DND-41 (cell line): ENCODE measurements around the gene TTC28.

Experiments
- ATAC-seq: fragments of 200-7000 bp; cut with Tn5 transposase; 3 replicates; pipeline ENCODE4 v1.9.1; 2021; ENCODE audit warnings: low read depth; ENCODE audit not compliant: insufficient read depth
- DNase-seq: peaks from one replicate; pipeline ENCODE4 v3.0.0-alpha.2; 2020
- H2AFZ ChIP-seq: 2 replicates; pipeline ENCODE4 v1.6.0; 2012; ENCODE audit warnings: low read depth, low read length
- H3K27ac ChIP-seq: 2 replicates; pipeline ENCODE4 v1.5.1; 2012; ENCODE audit warnings: low read length, inconsistent platforms
- H3K27me3 ChIP-seq: fragments of 200-600 bp; sonication (generic); 2 replicates; pipeline ENCODE4 v1.6.0; 2012; ENCODE audit warnings: low read length, mild to moderate bottlenecking, inconsistent platforms; ENCODE audit not compliant: insufficient read depth, poor library complexity
- H3K36me3 ChIP-seq: 2 replicates; pipeline ENCODE4 v1.5.1; 2012; ENCODE audit warnings: low read length, inconsistent platforms; ENCODE audit not compliant: insufficient read depth
- H3K4me1 ChIP-seq: 2 replicates; pipeline ENCODE4 v1.5.1; 2012; ENCODE audit warnings: mild to moderate bottlenecking, low read length; ENCODE audit not compliant: insufficient read depth
- H3K4me2 ChIP-seq: 2 replicates; pipeline ENCODE4 v1.6.0; 2012; ENCODE audit warnings: mild to moderate bottlenecking, moderate library complexity, low read length, inconsistent platforms; ENCODE audit not compliant: insufficient read depth
- H3K4me3 ChIP-seq, 2 experiments: fragments of 200-600 bp in 1 of 2; shearing (Covaris generic) in 1 of 2; 2 replicates each; pipeline ENCODE4 v1.5.1; 2012 to 2016; ENCODE audit warnings: inconsistent platforms in 2 of 2, low read length in 2 of 2, mild to moderate bottlenecking in 2 of 2, low read depth in 1 of 2, moderate library complexity in 1 of 2
- H3K79me2 ChIP-seq: 2 replicates; pipeline ENCODE4 v1.6.0; 2012; ENCODE audit warnings: low read length, inconsistent platforms; ENCODE audit not compliant: insufficient read depth
- H3K9ac ChIP-seq: 2 replicates; pipeline ENCODE4 v1.6.0; 2012; ENCODE audit warnings: low read depth, mild to moderate bottlenecking, inconsistent platforms, low read length, moderate library complexity
- H3K9me3 ChIP-seq: 2 replicates; pipeline ENCODE4 v1.5.1; 2012; ENCODE audit warnings: low read length, moderate library complexity, mild to moderate bottlenecking, inconsistent platforms; ENCODE audit not compliant: insufficient read depth, severe bottlenecking
- H4K20me1 ChIP-seq: 2 replicates; pipeline ENCODE4 v1.6.0; 2012; ENCODE audit warnings: low read length; ENCODE audit not compliant: insufficient read depth
- EZH2 ChIP-seq: IDR thresholded peaks from 3 replicates; pipeline ENCODE4 v1.6.1; 2012; ENCODE audit warnings: borderline replicate concordance, low read depth, mild to moderate bottlenecking, moderate library complexity, low read length, inconsistent platforms; ENCODE audit not compliant: severe bottlenecking
- TF ChIP-seq, protein P1 (sequence below): IDR thresholded peaks from 2 replicates; pipeline ENCODE4 v1.5.1; 2012; ENCODE audit warnings: borderline replicate concordance, low read length, moderate library complexity, mild to moderate bottlenecking; ENCODE audit not compliant: poor library complexity, severe bottlenecking; ENCODE audit errors: extremely low read depth

TTC28 gene

GRCh38 chr22:27933186-27933983 is 746.3 kb downstream of the TTC28 start:
- no peak for DNase-seq
- no peak overlapping the region for H2AFZ ChIP-seq
- H3K36me3 ChIP-seq: 0 out of 2 replicates have a peak, but pooled peaks cover 3% of the 10 kb centered on the region
- H3K4me1 ChIP-seq: no peaks in the 10 kb centered on the region
- ATAC-seq: no peak
- no peaks in the 10 kb centered on the region for H3K9me3 ChIP-seq
- no peak overlapping the region for H3K9ac ChIP-seq
- H3K79me2 ChIP-seq: no peaks in the 10 kb centered on the region
- no peak overlapping the region for H3K4me3 ChIP-seq
- H4K20me1 ChIP-seq: no peaks in the 10 kb centered on the region
- H3K27me3 ChIP-seq: no peaks in the 10 kb centered on the region
- H3K4me2 ChIP-seq: no peak overlapping the region
- TF ChIP-seq, protein P1, sequence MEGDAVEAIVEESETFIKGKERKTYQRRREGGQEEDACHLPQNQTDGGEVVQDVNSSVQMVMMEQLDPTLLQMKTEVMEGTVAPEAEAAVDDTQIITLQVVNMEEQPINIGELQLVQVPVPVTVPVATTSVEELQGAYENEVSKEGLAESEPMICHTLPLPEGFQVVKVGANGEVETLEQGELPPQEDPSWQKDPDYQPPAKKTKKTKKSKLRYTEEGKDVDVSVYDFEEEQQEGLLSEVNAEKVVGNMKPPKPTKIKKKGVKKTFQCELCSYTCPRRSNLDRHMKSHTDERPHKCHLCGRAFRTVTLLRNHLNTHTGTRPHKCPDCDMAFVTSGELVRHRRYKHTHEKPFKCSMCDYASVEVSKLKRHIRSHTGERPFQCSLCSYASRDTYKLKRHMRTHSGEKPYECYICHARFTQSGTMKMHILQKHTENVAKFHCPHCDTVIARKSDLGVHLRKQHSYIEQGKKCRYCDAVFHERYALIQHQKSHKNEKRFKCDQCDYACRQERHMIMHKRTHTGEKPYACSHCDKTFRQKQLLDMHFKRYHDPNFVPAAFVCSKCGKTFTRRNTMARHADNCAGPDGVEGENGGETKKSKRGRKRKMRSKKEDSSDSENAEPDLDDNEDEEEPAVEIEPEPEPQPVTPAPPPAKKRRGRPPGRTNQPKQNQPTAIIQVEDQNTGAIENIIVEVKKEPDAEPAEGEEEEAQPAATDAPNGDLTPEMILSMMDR: no peak
- no peak for TF ChIP-seq EZH2
- H3K27ac ChIP-seq: no peak overlapping the region

DNA sequence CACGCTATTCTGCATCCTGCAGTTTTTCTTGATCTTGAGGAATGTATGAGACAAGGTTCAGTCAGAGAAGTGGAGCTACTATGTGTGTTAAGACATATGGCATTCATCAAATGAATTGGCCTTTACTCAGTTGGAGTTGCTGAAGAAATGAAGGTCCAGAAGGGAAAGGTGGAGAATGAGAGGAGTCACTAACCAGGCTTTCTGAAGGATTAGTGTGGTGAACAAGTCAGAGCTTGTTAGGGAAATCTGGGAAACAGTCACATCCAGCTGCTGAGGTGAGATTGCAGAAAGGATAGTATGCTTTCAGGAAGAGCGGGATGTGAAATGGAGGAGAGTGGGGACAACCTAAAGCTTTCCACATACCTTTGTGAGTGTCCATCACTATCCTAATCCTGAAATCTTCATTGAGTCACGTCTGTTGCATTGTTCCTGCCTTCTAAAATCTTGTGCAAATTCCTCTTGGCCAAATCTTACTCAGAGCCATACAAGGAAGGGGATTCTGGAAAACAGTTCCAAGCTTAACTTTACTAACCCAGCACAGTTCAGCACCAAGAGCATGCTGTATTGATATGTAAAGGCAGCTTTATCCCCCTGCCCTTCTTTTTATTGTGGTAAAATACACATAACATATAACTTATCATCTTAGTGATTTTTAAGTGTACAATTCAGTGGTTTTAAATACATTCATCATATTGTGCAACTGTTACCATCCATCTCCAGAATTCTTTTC is 749.1 kb downstream of the TTC28 start:
- H3K27ac ChIP-seq: no peak overlapping the region
- peaks cover 4% of the 10 kb centered on the region for H3K9me3 ChIP-seq
- no peak overlapping the region for H3K9ac ChIP-seq

More for the DNA sequence above, 749.1 kb downstream of the TTC28 start:
- H3K4me3 ChIP-seq: no peak overlapping the region
- no peak overlapping the region for H3K4me2 ChIP-seq
- no peaks in the 10 kb centered on the region for H3K4me1 ChIP-seq
- H3K36me3 ChIP-seq: no peaks in the 10 kb centered on the region
- H2AFZ ChIP-seq: no peak overlapping the region
- no peaks in the 10 kb centered on the region for H3K79me2 ChIP-seq
- no peak for TF ChIP-seq EZH2
- TF ChIP-seq, protein P1: no peak
- no peaks in the 10 kb centered on the region for H3K27me3 ChIP-seq
- no peaks in the 10 kb centered on the region for H4K20me1 ChIP-seq
- ATAC-seq (no peak), DNase-seq (no peak)
